GM19193 (cell line): ENCODE measurements around the gene NR2F1.

Experiments
- POLR2A ChIP-seq: IDR thresholded peaks from 4 replicates; pipeline ENCODE4 v1.6.1; 2011; ENCODE audit not compliant: insufficient read depth, insufficient read length; ENCODE audit errors: extremely low read depth

Gene NR2F1

DNA sequence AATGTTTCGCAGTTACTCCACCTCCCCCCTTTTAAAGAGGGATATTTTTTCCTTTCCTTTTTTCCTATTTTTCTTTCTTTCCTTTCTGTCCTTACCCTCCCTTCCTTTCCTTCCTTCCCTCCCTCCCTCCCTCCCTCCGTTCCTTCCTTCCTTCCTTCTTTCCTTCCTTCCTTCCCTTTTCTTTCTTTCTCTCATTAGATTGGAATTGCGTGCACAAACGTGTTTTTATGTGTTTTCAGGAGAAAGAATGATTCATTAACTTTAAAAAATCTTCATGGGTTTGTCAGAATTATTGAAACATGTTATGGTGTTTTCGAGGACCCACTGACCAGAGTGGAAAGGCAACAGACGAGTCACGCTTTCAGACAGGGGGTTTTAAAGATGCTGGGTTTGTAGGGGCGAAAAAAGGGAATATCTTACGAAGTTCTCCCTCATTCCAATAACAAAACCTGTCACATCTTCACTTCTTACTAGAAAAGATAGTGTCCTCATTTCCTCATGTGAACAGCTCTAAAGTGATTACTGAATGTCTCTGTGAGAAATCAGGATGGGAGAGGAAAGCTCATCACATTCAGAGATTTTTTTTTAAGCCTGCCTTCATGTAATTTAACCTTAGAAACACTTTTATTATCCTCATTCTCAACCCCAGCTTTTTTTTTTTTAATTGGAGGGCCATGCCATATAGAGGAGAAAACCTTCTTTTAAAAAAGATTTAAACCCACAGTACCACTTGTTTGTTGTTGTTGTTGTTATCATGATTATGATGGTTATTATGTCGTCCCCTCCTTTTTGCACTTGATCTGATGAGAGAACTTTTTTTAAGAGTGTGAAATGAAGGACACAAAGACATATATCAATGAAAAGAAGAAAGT is 21.9 kb downstream of the NR2F1 start:
- no peak for TF ChIP-seq POLR2A

- TF ChIP-seq POLR2A = no peak
These were observed 23.3 kb downstream of the NR2F1 start for GRCh38 chr5:93606382-93606752.

DNA sequence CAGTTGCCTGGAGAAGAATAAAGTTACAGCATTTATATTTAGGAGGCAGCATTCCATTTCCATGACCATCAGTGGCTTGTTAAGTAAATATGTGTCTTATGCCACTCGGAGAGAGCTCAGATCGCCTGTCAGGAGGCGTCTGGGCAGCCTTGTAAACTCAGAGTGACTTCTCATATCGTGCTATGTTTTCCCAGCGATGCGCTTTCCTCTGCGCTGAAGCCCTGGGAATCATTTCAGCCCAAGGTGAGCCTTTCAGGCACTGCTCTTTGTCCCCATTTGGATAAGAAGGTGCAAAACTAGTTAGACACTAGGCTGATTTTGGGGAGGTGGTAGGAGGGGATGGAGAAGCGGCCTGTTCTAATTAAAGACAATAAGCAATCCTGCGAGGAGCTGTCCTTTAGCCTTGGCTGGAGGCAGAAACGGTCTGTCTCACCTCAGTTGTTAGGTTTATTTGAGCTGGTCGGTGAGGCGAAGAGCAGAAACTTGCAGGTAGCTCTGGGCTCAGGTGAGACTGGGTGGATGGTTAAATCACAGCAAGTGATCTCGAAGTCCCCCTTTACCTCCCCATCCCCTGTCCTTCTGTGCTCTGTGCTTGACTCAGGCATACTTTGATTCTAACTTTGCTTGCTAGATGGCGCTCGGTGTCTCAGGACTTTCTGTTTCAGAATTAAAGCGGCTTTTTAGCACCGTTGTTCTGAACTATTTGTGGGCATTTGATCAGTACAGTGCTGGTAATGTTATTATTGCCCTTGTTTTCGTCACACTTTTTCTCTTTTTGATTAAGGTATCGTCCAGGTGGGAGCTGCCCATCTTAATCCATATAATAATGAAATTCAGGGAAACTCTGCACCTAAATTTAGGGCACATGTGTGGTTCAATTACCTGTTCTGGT is 24.6 kb downstream of the NR2F1 start:
- TF ChIP-seq POLR2A = no peak

DNA sequence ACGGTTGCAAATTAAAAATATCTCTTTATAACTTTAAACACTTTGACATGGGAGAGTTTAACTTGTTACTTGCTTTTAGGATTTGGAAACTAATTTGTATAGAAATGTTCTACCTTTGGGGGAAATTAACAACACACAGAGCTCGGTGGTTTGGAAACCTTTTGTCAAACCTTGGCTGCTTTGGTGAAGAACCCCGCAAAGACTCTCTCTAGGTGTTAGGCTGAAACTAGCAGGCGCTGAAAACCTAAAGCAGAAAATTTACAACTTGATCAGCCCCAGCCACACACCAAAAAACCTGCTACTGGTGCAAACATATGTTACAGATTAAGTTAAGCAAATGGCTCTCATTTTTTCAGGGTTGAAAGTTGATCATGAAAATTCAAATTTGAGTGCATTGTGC is 25.8 kb downstream of the NR2F1 start:
- TF ChIP-seq POLR2A = no peak

DNA sequence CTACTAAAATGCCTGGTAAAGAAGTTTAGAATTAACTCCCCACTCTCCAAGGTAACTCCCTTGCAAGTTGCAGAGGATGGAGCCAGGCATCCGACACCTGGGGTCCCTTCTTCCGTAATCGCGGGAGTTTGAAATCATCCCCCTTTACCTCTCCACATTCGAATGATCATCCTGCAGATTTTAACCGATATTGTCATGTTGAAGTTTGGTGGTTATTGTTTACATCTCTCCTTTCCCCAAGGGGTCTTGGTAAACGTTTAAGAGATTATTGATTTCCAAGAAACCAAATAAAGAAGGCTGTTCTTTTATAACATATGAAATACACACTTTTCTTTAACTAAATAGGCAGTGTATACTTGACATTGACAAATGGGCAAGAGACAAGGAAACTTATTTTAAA is 26.7 kb downstream of the NR2F1 start:
- TF ChIP-seq POLR2A = no peak

- TF ChIP-seq POLR2A = no peak
These were observed 27.7 kb downstream of the NR2F1 start for GRCh38 chr5:93610581-93611272.

DNA sequence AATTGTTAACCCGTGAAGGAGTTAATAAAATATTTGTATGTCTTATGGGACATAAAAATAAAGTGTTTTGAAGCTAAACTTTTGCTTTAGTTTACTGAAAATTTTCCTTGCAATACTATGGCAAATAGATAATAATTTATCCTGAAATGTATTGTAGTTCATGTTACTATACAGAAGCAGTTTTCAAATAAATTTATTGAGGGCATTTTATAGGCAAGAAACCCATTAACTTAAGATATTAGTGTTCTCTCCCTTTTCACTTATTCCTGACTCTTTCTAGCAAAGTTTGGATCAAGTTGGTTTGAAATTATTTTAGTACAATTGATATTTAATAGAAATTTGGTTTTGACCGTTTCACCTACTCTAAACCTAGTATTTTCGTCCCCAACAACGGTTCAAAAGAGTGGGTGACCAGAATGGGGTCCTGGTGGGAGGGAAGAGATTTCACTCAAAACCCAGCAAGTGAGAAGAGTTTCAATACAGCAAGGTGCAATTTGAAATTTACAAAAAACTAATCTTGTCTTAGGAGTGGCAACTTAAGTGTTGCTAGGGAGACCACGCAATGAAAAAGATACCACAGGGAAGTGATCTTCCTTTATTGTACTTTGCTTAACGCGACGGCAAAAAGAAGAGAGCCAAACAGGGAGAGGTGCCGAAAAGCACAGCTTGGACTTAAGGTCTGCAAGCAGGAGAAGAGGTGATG is 28.4 kb downstream of the NR2F1 start:
- TF ChIP-seq POLR2A = no peak

DNA sequence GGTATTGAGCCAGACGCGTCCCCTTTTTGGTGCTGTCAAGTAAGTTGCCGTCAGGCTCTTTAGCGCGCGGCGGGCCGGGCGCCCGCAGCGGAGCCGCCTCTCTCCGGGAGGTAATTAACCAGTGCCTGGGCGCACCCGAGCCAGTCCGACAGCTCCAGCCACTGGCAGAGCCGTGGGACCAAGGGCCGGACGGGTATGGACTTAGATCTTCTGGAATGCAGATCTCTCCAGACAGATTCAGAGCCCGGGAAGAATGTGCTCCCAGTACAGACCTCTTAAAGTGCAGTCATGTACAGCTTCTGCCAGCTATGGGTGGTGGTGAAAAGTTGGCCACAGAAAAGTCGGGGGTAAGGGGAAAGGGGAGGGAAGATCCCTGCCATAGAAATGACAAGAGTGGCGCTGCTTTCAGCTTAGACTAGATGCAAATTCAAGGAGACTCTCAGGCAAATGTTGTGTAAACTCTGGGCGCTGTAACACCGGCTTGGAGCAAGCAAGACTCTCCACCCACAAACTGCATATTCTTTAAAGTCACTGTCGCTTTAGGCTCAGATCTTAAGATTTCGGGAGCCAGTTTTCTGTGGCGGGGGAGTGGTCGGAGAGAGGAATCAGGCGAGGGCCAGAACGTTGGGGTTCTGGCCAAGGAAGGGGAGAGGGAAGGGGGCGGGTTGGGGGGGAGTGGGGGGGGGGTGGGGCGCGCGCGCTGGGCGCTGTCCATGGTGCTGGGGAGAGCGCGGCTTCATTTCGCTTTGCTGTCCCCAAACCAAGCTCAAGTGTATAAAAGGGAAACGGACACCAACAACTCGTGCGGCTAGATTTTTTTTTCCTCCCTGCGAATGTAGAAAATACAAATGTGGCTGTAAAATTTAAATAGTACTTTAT is 29.2 kb downstream of the NR2F1 start:
- no peak for TF ChIP-seq POLR2A

GRCh38 chr5:93612855-93613243 is 29.8 kb downstream of the NR2F1 start:
- no peak for TF ChIP-seq POLR2A

DNA sequence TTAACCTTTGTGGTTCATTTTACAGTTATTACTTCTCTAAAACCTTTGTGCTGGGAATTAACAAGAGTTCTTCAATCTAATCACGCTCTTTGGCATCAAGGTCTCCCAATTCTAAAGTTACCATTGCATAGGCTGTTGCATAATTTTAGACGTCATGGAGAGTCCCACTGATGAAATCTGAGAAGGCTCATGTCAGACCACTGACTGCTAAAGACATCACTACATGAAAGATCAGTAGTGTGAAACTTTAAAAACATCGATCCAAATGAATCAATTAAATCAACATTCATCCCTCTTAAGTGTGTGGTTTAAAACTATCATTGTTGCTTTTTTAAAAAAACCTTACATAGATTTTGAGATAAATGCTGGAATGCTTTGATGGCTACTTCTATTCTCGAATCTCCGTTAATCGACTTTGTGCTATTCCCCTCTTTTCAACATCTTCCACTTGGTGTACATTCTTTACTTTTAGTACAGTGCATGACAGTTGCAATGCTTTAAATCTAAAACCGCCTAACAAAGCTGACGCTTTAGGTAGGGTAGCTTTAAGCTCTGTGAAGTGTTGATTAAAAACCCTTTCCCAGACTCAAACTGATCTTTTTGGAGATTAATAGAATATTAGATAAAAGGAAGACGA is 33.6 kb downstream of the NR2F1 start:
- no peak for TF ChIP-seq POLR2A

- no peak for TF ChIP-seq POLR2A
These were observed 37.7 kb downstream of the NR2F1 start for GRCh38 chr5:93620487-93621326.

- TF ChIP-seq POLR2A = no peak
These were observed 38.3 kb downstream of the NR2F1 start for GRCh38 chr5:93621327-93621798.
